Brain microvascular endothelial cell (primary cell): ENCODE measurements around the gene KCND3.

Experiments used
- DNase-seq: peaks from one replicate; pipeline ENCODE4 v3.0.0-alpha.2; 2020
- H3K27ac ChIP-seq: fragments of 250-450 bp; sonication (Bioruptor Pico); 2 replicates; pipeline ENCODE4 v1.5.1; 2020; ENCODE audit warnings: mild to moderate bottlenecking, moderate library complexity
- H3K27me3 ChIP-seq: fragments of 250-450 bp; sonication (Bioruptor Pico); replicated peaks from 2 replicates; pipeline ENCODE4 v1.5.1; 2020; ENCODE audit warnings: mild to moderate bottlenecking
- H3K36me3 ChIP-seq: fragments of 250-450 bp; sonication (Bioruptor Pico); replicated peaks from 2 replicates; pipeline ENCODE4 v1.5.1; 2020; ENCODE audit warnings: mild to moderate bottlenecking
- H3K4me3 ChIP-seq: 2 replicates; pipeline ENCODE4 v1.5.1; 2011; ENCODE audit warnings: low read depth, mild to moderate bottlenecking, control low read depth, low read length, moderate library complexity
- CTCF ChIP-seq: IDR thresholded peaks from 2 replicates; pipeline ENCODE4 v1.5.1; 2011; ENCODE audit warnings: low read depth, mild to moderate bottlenecking, moderate library complexity, low read length, control low read depth, inconsistent platforms; ENCODE audit errors: missing control alignments
- in situ Hi-C: cut with HindIII; loops from 2 replicates; pipeline ENCODE4 v1.10.0; 2017; ENCODE audit warnings: low sequenced_read_pairs, low pct_ligation_motif_present

Gene KCND3

GRCh38 chr1:111739925-111740765, 249.3 kb downstream of the KCND3 start:
- Histone ChIP-seq H3K27me3 (no peaks in the 10 kb centered on the region), H3K36me3 (no peaks in the 10 kb centered on the region), H3K4me3 (peak overlapping the region; percentile 64), H3K27ac (no peak overlapping the region)
- peak; percentile 40 for DNase-seq
- TF ChIP-seq CTCF, result peak; percentile 6
- in situ Hi-C loops, result no loop called here

GRCh38 chr1:111739194-111739924, 250.1 kb downstream of the KCND3 start, which contains the start of gene INKA2:
Gene INKA2, minus strand, starts transcription at chr1:111739395. Its CDS starts 153 bp downstream, at chr1:111739242.
- Histone ChIP-seq H3K27me3 (no peaks in the 10 kb centered on the region), H3K27ac (no peak within 1 kb of the TSS), H3K4me3 (peak within 1 kb of the TSS; percentile 64), H3K36me3 (no peaks in the 10 kb centered on the region)
- peak; percentile 1 for TF ChIP-seq CTCF
- in situ Hi-C loops, result no loop called here
- DNase-seq, result peak; percentile 70

GRCh38 chr1:111738436-111739193, 250.9 kb downstream of the KCND3 start:
- TF ChIP-seq CTCF, result no peak
- Histone ChIP-seq H3K4me3 (peak overlapping the region; percentile 64), H3K27ac (no peak overlapping the region), H3K36me3 (no peaks in the 10 kb centered on the region), H3K27me3 (no peaks in the 10 kb centered on the region)
- in situ Hi-C loops, result no loop called here
- no peak for DNase-seq

GRCh38 chr1:111738133-111738435, 251.4 kb downstream of the KCND3 start:
- no peak for TF ChIP-seq CTCF
- in situ Hi-C loops, result no loop called here

GRCh38 chr1:111737216-111738132, 252.0 kb downstream of the KCND3 start:
- DNase-seq, result no peak
- Histone ChIP-seq H3K36me3 (no peaks in the 10 kb centered on the region), H3K4me3 (no peak overlapping the region), H3K27ac (no peak overlapping the region), H3K27me3 (no peaks in the 10 kb centered on the region)
- no peak for TF ChIP-seq CTCF
- in situ Hi-C loops, result no loop called here

More at GRCh38 chr1:111738133-111738435, 251.4 kb downstream of the KCND3 start:
- no peak for DNase-seq
- Histone ChIP-seq H3K27ac (no peak overlapping the region), H3K27me3 (no peaks in the 10 kb centered on the region), H3K36me3 (no peaks in the 10 kb centered on the region), H3K4me3 (peak overlapping the region; percentile 64)
